Large intestine (tissue), 3 donors: Measurements from ENCODE around the gene ARHGEF40. TPM values are rescaled to one million over a fixed set of nuclear protein-coding genes. Genes with fewer than 3 reads are reported as not detected.
A peak's percentile ranks its signal among the peaks of the same experiment; 100 is the strongest.

Experiments
- DNase-seq, 2 donors: peaks; one replicate each; pipeline versions ENCODE4 v3.0.0 to v3.0.0-alpha.2; 2013
- H3K27ac ChIP-seq: one replicate; pipeline ENCODE4 v1.5.1; 2013; ENCODE audit warnings: low read length
- H3K27me3 ChIP-seq: 2 replicates; pipeline ENCODE4 v1.6.1; 2013; ENCODE audit warnings: low read length; ENCODE audit not compliant: control insufficient read depth, insufficient read depth
- H3K36me3 ChIP-seq: 2 replicates; pipeline ENCODE4 v1.6.1; 2013; ENCODE audit warnings: low read length; ENCODE audit not compliant: control insufficient read depth, insufficient read depth
- H3K4me1 ChIP-seq: one replicate; pipeline ENCODE4 v1.6.1; 2013; ENCODE audit warnings: low read length; ENCODE audit not compliant: control insufficient read depth, insufficient read depth
- H3K4me3 ChIP-seq: one replicate; pipeline ENCODE4 v1.5.1; 2013; ENCODE audit warnings: low read length
- H3K9me3 ChIP-seq: one replicate; pipeline ENCODE4 v1.6.1; 2013; ENCODE audit warnings: mild to moderate bottlenecking, low read depth, low read length, moderate library complexity; ENCODE audit not compliant: control insufficient read depth
- WGBS: methylation state at CpG from one replicate; pipeline ENCODE4 v1.1.5; 2013; ENCODE audit warnings: low lambda C conversion rate; ENCODE audit not compliant: insufficient coverage; 5-methylcytosine and 5-hydroxymethylcytosine counted together
- polyA plus RNA-seq: library from polyadenylated mRNA; unstranded; fragments of 120-200 nt; gene quantifications from one replicate; pipeline ENCODE4 v1.2.1, GENCODE V29; 2013

The ARHGEF40 gene
- polyA plus RNA-seq, 1 donor, result 28.7 TPM

DNA sequence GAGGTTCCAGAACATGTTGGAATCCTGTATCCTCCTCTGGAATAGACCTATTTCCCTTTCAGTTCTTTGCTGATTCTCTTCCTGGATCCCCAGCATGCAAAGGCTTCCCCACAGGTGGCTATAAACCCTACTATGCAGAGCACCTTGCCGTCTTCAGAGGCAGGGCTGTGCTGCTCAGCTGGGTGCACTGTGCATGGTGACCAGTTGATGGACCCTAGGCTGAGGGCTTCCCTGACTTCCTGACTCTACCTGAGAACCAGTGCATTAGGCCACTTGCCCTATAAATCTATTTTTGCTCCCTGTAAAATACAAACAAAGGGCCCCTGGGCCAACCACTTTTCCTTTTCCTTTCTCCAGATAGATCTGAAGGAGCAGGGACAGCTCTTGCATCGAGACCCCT lies 14.3 kb downstream of the ARHGEF40 start:
- DNase-seq, result no peak
- H3K36me3 ChIP-seq, result peaks cover 84% of the 10 kb centered on the region
- H3K27me3 ChIP-seq, result no peaks in the 10 kb centered on the region
- H3K27ac ChIP-seq, result no peak overlapping the region
- H3K9me3 ChIP-seq, result no peaks in the 10 kb centered on the region
- no peak overlapping the region for H3K4me3 ChIP-seq
- no CpG with 5 or more reads among the region's 2 CpGs for WGBS
- peaks cover 13% of the 10 kb centered on the region for H3K4me1 ChIP-seq

GRCh38 chr14:21084998-21085853 lies 15.1 kb downstream of the ARHGEF40 start:
- no peaks in the 10 kb centered on the region for H3K27me3 ChIP-seq
- peaks cover 85% of the 10 kb centered on the region for H3K36me3 ChIP-seq
- peaks cover 13% of the 10 kb centered on the region for H3K4me1 ChIP-seq
- no peaks in the 10 kb centered on the region for H3K9me3 ChIP-seq
- 80% methylated on average over 1 of the region's 17 CpGs for WGBS
- no peak overlapping the region for H3K27ac ChIP-seq
- peak in 1 of 2 donors; percentile 78 for DNase-seq
- H3K4me3 ChIP-seq, result no peak overlapping the region

GRCh38 chr14:21086908-21087293 lies 16.8 kb downstream of the ARHGEF40 start:
- DNase-seq, result no peak
- no CpG with 5 or more reads among the region's 4 CpGs for WGBS
- H3K4me1 ChIP-seq, result peaks cover 13% of the 10 kb centered on the region
- no peak overlapping the region for H3K4me3 ChIP-seq
- no peaks in the 10 kb centered on the region for H3K27me3 ChIP-seq
- H3K36me3 ChIP-seq, result peaks cover 85% of the 10 kb centered on the region
- no peak overlapping the region for H3K27ac ChIP-seq
- peaks cover 3% of the 10 kb centered on the region for H3K9me3 ChIP-seq

- Histone ChIP-seq H3K4me1 (peaks cover 13% of the 10 kb centered on the region), H3K27ac (no peak overlapping the region), H3K4me3 (no peak overlapping the region), H3K27me3 (no peaks in the 10 kb centered on the region), H3K9me3 (peaks cover 5% of the 10 kb centered on the region), H3K36me3 (peaks cover 83% of the 10 kb centered on the region)
- peak in 1 of 2 donors; percentile 64 for DNase-seq
- 20% methylated on average over 1 of the region's 19 CpGs for WGBS
Measured at GRCh38 chr14:21087294-21088091, 17.4 kb downstream of the ARHGEF40 start.

- Histone ChIP-seq H3K27ac (no peak overlapping the region), H3K36me3 (peaks cover 81% of the 10 kb centered on the region), H3K4me1 (peaks cover 19% of the 10 kb centered on the region), H3K4me3 (no peak overlapping the region), H3K27me3 (no peaks in the 10 kb centered on the region), H3K9me3 (peaks cover 8% of the 10 kb centered on the region)
- WGBS, result 100% methylated on average over 1 of the region's 4 CpGs
- DNase-seq, result no peak
Measured at GRCh38 chr14:21088687-21089086, 18.6 kb downstream of the ARHGEF40 start.

DNA sequence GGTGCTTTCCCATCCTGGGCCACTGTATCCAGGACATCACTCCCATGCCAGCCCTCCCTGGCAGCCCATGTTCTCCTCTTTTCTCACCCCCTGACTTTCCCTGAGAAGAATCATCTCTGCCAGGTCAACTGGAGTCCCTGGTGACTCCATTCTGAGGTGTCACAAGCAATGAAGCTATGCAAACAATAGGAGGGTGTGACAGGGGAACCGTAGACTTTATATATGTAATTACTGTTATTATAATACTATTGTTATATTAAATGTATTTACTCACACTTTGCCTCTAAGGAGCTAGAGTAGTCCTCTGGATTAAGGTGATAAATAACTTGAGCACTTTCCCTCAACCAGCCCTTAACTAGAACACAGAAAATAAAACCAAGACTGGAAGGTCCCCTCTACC lies 19.2 kb downstream of the ARHGEF40 start:
- Histone ChIP-seq H3K27ac (no peak overlapping the region), H3K36me3 (peaks cover 77% of the 10 kb centered on the region), H3K9me3 (peaks cover 8% of the 10 kb centered on the region), H3K4me3 (no peak overlapping the region), H3K27me3 (no peaks in the 10 kb centered on the region), H3K4me1 (peaks cover 25% of the 10 kb centered on the region)
- no CpG with 5 or more reads among the region's 1 CpG for WGBS
- DNase-seq, result no peak

DNA sequence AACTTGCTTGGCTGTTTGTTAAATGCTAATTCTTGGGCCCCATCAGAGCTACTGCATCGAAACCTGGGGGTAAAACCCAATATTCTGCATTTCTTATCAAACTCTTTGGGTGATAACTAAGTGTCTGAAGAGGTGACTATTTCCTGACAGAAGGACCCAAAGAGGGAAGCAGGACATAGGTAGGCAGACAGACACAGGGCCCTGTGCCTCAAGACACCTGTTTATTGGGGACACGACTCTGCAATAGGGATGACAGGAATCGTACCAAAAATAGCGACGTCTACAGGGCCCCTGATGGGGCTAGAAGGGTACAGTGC lies 19.7 kb downstream of the ARHGEF40 start:
- no CpG with 5 or more reads among the region's 5 CpGs for WGBS
- H3K4me3 ChIP-seq, result no peak overlapping the region
- H3K27ac ChIP-seq, result no peak overlapping the region
- H3K36me3 ChIP-seq, result peaks cover 71% of the 10 kb centered on the region
- H3K27me3 ChIP-seq, result no peaks in the 10 kb centered on the region
- DNase-seq, result no peak
- H3K4me1 ChIP-seq, result peaks cover 23% of the 10 kb centered on the region
- peaks cover 8% of the 10 kb centered on the region for H3K9me3 ChIP-seq

- DNase-seq, result no peak
- WGBS, result no CpG with 5 or more reads among the region's 45 CpGs
Measured at GRCh38 chr14:21090194-21090939, 20.3 kb downstream of the ARHGEF40 start.

DNA sequence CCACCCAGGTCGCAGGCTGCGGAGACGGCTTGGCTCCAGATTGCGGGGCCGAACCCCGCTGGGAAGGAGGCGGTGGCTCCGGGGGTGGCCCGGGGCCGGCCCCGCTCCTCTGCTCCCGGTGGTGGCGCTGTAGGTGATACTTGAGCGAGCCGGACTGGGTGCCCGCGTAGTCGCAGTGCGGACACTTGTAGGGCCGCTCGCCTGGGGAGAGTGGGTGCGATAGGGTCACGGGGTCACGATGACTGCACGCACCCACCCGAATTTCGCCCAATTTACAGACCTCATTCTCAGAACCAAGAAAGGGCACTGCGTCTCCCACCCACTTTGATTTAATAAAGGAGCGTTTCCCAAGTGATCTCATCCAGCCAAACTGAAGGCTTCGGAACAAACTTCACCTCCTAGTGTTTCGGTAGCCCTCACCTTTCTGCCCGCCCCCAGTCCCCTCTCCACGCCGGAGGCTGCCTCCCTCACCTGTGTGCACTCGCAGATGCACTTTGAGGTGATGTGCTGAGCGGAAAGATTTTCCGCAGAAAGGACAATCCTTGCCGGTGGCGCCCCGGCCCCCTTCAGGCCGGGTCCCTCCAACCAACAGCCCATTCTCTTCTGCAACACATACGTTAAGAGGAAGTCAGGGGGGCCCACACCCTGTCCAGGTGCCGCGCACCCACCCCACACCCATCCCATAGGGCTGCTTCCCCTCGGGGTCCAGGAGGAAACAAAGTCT lies 21.0 kb downstream of the ARHGEF40 start:
- no peak for DNase-seq
- H3K4me1 ChIP-seq, result peaks cover 15% of the 10 kb centered on the region
- no peak overlapping the region for H3K27ac ChIP-seq
- H3K9me3 ChIP-seq, result peaks cover 8% of the 10 kb centered on the region
- peaks cover 64% of the 10 kb centered on the region for H3K36me3 ChIP-seq
- no peak overlapping the region for H3K4me3 ChIP-seq
- WGBS, result no CpG with 5 or more reads among the region's 45 CpGs
- no peaks in the 10 kb centered on the region for H3K27me3 ChIP-seq

More at GRCh38 chr14:21090194-21090939, 20.3 kb downstream of the ARHGEF40 start:
- Histone ChIP-seq H3K27ac (no peak overlapping the region), H3K4me1 (peaks cover 18% of the 10 kb centered on the region), H3K9me3 (peaks cover 8% of the 10 kb centered on the region), H3K27me3 (no peaks in the 10 kb centered on the region), H3K36me3 (peaks cover 68% of the 10 kb centered on the region), H3K4me3 (no peak overlapping the region)
